Measurements from ENCODE around the gene MEF2D. TPM values are rescaled to one million over a fixed set of nuclear protein-coding genes. Genes with fewer than 3 reads are reported as not detected.
A peak's percentile ranks its signal among the peaks of the same experiment; 100 is the strongest.

MEF2D gene
- total RNA-seq, 2 experiments from 2014 or later, result 28.8 to 32.8 TPM

DNA sequence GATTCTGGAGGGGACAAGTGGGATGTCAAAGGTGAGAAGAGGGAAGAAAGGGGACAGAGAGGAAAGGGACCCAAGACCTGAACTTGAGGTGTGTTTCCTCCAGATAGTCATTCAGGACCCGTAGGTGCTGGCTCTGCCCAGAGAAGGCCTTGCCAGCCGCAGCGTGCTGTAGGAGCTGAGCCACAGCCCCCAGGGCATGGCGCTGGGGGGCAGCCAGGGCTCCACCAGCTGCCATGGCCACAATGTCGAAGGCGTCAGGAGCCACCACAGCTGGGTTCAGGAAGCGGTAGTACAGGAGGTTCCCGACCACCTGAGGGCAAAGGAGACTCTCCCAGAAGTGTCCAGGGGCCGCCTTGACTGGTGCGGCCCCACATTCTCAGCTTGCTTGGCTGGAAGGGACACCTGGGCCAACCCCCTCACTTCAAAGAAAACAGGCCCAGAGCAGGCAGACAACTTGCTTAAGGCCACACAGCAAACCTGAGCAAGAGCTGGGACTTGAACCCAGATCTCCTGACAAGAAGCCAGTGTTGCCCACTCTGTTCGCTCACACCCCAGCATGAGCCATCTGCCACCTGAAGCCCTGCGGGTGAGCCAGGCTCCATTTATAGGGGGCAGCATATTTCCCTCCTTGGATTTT lies 34.0 kb upstream of the MEF2D start:
- no peaks in the 10 kb centered on the region for H3K9me3 Mint-ChIP-seq
- intact Hi-C loops (cut with micrococcal nuclease), result no loop called here
- no peaks in the 10 kb centered on the region for H3K4me1 Mint-ChIP-seq (ENCODE audit: low read depth)
- H3K27me3 Mint-ChIP-seq (ENCODE audit: low read depth), result no peaks in the 10 kb centered on the region
- no peak for DNase-seq
- H3K4me3 Mint-ChIP-seq, result no peak overlapping the region
- no peak overlapping the region for H3K27ac Mint-ChIP-seq
- H3K36me3 Mint-ChIP-seq (ENCODE audit: low read depth), result no peaks in the 10 kb centered on the region
- CTCF ChIA-PET, result interaction anchor here (1.3 kb wide), 1 partner anchor 54 kb away, joined by 3 read pairs; no protein-coding TSS in a partner anchor

GRCh38 chr1:156533568-156534220 lies 33.1 kb upstream of the MEF2D start:
- no peak for DNase-seq
- Mint-ChIP-seq H3K4me3 (no peak overlapping the region), H3K4me1 (ENCODE audit: low read depth) (peaks cover 3% of the 10 kb centered on the region), H3K36me3 (ENCODE audit: low read depth) (no peaks in the 10 kb centered on the region), H3K27ac (no peak overlapping the region), H3K9me3 (no peaks in the 10 kb centered on the region), H3K27me3 (ENCODE audit: low read depth) (no peaks in the 10 kb centered on the region)
- intact Hi-C loops (cut with micrococcal nuclease), result no loop called here
- CTCF ChIA-PET, result interaction anchor here (1.5 kb wide), 1 partner anchor 54 kb away, joined by 3 read pairs; no protein-coding TSS in a partner anchor

DNA sequence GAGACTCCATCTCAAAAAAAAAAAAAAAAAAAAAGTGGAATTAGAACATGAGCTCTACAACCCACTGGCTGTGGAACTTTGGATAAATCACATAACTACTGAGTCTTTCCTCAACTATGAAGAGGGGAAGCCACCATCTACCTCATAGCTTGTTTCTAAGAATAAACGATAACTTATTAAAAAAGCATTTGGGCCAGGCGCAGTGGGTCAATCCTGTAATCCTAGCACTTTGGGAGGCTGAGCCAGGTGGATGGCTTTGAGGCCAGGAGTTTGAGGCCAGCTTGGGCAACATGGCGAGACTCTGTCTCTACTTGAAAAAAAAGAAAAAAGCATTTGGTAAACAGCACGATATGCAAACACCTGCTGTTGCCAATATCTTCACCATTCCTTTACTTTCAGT lies 31.8 kb upstream of the MEF2D start:
- Mint-ChIP-seq H3K36me3 (ENCODE audit: low read depth) (no peaks in the 10 kb centered on the region), H3K4me1 (ENCODE audit: low read depth) (peaks cover 13% of the 10 kb centered on the region), H3K27me3 (ENCODE audit: low read depth) (no peaks in the 10 kb centered on the region), H3K4me3 (no peak overlapping the region), H3K27ac (no peak overlapping the region), H3K9me3 (no peaks in the 10 kb centered on the region)
- DNase-seq, result no peak
- intact Hi-C loops (cut with micrococcal nuclease), result no loop called here
- CTCF ChIA-PET, result interaction anchor here (0.6 to 1.5 kb wide), 2 partner anchors 31 to 52 kb away, joined by 3 read pairs; no protein-coding TSS in a partner anchor

- CTCF ChIA-PET, result no interaction called here
- no peaks in the 10 kb centered on the region for H3K9me3 Mint-ChIP-seq
- H3K4me3 Mint-ChIP-seq, result no peak overlapping the region
- no peaks in the 10 kb centered on the region for H3K27me3 Mint-ChIP-seq (ENCODE audit: low read depth)
- H3K27ac Mint-ChIP-seq, result no peak overlapping the region
- no peaks in the 10 kb centered on the region for H3K36me3 Mint-ChIP-seq (ENCODE audit: low read depth)
- intact Hi-C loops (cut with micrococcal nuclease), result no loop called here
- no peak for DNase-seq
- H3K4me1 Mint-ChIP-seq (ENCODE audit: low read depth), result peaks cover 23% of the 10 kb centered on the region
Observed at GRCh38 chr1:156530006-156530405, 29.4 kb upstream of the MEF2D start.

- no peaks in the 10 kb centered on the region for H3K36me3 Mint-ChIP-seq (ENCODE audit: low read depth)
- no peak overlapping the region for H3K4me3 Mint-ChIP-seq
- intact Hi-C loops (cut with micrococcal nuclease), result no loop called here
- no peak for DNase-seq
- H3K9me3 Mint-ChIP-seq, result no peaks in the 10 kb centered on the region
- H3K4me1 Mint-ChIP-seq (ENCODE audit: low read depth), result peaks cover 34% of the 10 kb centered on the region
- H3K27ac Mint-ChIP-seq, result no peak overlapping the region
- H3K27me3 Mint-ChIP-seq (ENCODE audit: low read depth), result no peaks in the 10 kb centered on the region
- CTCF ChIA-PET, result interaction anchor here (1.3 to 1.6 kb wide), 2 partner anchors 48 to 73 kb away, joined by 3 to 4 read pairs; no protein-coding TSS in a partner anchor
Observed at GRCh38 chr1:156528875-156529425, 28.4 kb upstream of the MEF2D start.

GRCh38 chr1:156528231-156528630 lies 27.7 kb upstream of the MEF2D start:
- H3K4me1 Mint-ChIP-seq (ENCODE audit: low read depth), result peaks cover 34% of the 10 kb centered on the region
- no peak for DNase-seq
- H3K27me3 Mint-ChIP-seq (ENCODE audit: low read depth), result no peaks in the 10 kb centered on the region
- no peak overlapping the region for H3K27ac Mint-ChIP-seq
- intact Hi-C loops (cut with micrococcal nuclease), result no loop called here
- H3K9me3 Mint-ChIP-seq, result no peaks in the 10 kb centered on the region
- H3K4me3 Mint-ChIP-seq, result no peak overlapping the region
- CTCF ChIA-PET, result interaction anchor here (1.0 to 1.6 kb wide), 4 partner anchors 48 to 82 kb away, joined by 3 to 4 read pairs (median 4); no protein-coding TSS in a partner anchor
- no peaks in the 10 kb centered on the region for H3K36me3 Mint-ChIP-seq (ENCODE audit: low read depth)

- no peak overlapping the region for H3K4me3 Mint-ChIP-seq
- DNase-seq, result no peak
- intact Hi-C loops (cut with micrococcal nuclease), result no loop called here
- peaks cover 34% of the 10 kb centered on the region for H3K4me1 Mint-ChIP-seq (ENCODE audit: low read depth)
- no peaks in the 10 kb centered on the region for H3K27me3 Mint-ChIP-seq (ENCODE audit: low read depth)
- no peaks in the 10 kb centered on the region for H3K9me3 Mint-ChIP-seq
- H3K27ac Mint-ChIP-seq, result no peak overlapping the region
- no peaks in the 10 kb centered on the region for H3K36me3 Mint-ChIP-seq (ENCODE audit: low read depth)
- CTCF ChIA-PET, result interaction anchor here (1.0 to 1.6 kb wide), 4 partner anchors 47 to 82 kb away, joined by 3 to 4 read pairs (median 4); no protein-coding TSS in a partner anchor
Observed at GRCh38 chr1:156527584-156527983, 27.0 kb upstream of the MEF2D start.

DNA sequence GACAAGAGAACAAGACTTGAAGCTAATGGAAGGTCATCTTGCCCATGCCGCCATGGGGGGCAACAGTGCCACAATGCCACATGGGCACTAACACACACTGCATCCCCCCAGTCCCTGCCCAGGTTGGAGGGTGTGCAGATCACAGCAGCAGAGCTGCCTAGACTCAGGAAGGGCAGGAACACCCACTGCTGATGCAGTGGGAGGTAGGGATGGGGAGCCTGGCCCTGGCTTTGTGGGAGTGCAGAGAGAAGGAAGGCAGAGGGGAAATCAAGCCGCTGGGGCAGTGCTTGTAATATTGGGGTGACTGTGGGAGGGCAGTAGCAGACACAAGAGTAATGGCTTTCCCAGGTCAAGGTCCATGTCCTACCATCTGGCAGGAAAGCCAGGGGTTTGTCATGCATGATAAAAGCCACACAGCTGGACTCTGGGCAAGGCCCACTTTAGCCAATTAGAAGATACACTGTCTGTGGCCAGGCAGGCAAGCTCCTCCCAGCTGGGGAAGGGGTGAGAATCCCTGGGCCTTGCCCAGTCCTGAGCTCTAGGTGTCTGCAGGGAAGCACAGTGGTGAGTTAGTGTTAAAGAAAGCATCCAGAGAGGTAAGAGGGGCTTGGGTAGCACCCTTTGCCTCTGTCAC lies 25.4 kb upstream of the MEF2D start:
- CTCF ChIA-PET, result interaction anchor here (0.6 to 2.3 kb wide), 5 partner anchors 15 to 76 kb away, joined by 4 to 11 read pairs (median 6); partner anchors contain the start of gene GPATCH4
- intact Hi-C loops (cut with micrococcal nuclease), result loop anchor here (1.0 kb wide), 1 partner anchor 46 kb away; no protein-coding TSS in a partner anchor
- Mint-ChIP-seq H3K9me3 (no peaks in the 10 kb centered on the region), H3K4me1 (ENCODE audit: low read depth) (peaks cover 34% of the 10 kb centered on the region), H3K36me3 (ENCODE audit: low read depth) (no peaks in the 10 kb centered on the region), H3K27ac (no peak overlapping the region), H3K4me3 (no peak overlapping the region), H3K27me3 (ENCODE audit: low read depth) (no peaks in the 10 kb centered on the region)
- DNase-seq, result no peak

DNA sequence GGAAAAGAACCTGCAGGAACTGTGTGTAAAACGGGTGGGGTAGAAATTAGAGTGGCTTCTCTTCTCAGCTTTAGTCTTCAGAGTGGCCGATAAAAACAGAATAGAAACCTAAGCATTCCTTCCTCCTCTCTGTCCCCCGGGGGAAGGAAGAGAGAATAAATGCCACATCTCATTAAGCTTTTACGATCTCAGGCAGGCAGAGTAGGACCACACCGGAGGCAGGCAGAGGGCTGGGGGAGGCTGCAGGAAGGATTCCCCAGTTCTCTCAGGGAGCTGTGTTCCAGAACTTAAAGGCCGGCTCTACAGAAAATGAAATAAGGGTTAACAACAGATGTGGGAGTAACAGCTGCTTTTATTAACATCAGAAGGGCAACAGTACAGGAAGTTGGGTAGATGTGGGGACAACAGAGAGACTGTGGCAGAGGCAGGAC lies 24.5 kb upstream of the MEF2D start:
- intact Hi-C loops (cut with micrococcal nuclease), result loop anchor here (1.0 kb wide), 1 partner anchor 45 kb away; no protein-coding TSS in a partner anchor
- Mint-ChIP-seq H3K27ac (no peak overlapping the region), H3K36me3 (ENCODE audit: low read depth) (no peaks in the 10 kb centered on the region), H3K27me3 (ENCODE audit: low read depth) (no peaks in the 10 kb centered on the region), H3K4me3 (peak overlapping the region; percentile 8), H3K4me1 (ENCODE audit: low read depth) (peaks cover 34% of the 10 kb centered on the region), H3K9me3 (no peaks in the 10 kb centered on the region)
- CTCF ChIA-PET, result interaction anchor here (0.6 to 2.3 kb wide), 15 partner anchors 15 to 271 kb away, joined by 3 to 11 read pairs (median 3); no protein-coding TSS in a partner anchor
- DNase-seq, result no peak

DNA sequence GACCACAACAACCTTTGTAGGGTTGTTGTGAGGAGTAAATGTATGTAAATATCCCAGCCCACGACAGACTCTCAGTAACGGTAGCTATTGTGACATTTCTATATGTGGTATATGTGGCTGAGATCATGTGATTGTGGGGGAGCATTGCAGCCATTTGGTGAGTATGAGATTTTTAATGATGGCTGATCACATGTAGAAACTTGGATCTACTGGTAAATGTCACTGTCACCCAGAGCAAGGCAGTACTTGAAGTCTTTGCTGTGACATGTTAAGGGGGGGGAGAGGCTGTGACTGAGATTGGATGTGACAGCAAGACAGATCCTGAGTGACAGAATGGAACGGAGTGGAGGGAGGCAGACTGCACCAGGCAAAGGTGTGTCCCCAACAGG lies 23.9 kb upstream of the MEF2D start:
- Mint-ChIP-seq H3K9me3 (no peaks in the 10 kb centered on the region), H3K27ac (no peak overlapping the region), H3K4me3 (no peak overlapping the region), H3K27me3 (ENCODE audit: low read depth) (no peaks in the 10 kb centered on the region), H3K36me3 (ENCODE audit: low read depth) (no peaks in the 10 kb centered on the region), H3K4me1 (ENCODE audit: low read depth) (peaks cover 34% of the 10 kb centered on the region)
- CTCF ChIA-PET, result interaction anchor here (0.6 to 2.3 kb wide), 13 partner anchors 16 to 272 kb away, joined by 3 to 11 read pairs (median 4); no protein-coding TSS in a partner anchor
- intact Hi-C loops (cut with micrococcal nuclease), result loop anchor here (5.0 kb wide), 1 partner anchor 48 kb away; the partner anchor contains the start of gene IQGAP3
- peak; percentile 45 for DNase-seq

DNA sequence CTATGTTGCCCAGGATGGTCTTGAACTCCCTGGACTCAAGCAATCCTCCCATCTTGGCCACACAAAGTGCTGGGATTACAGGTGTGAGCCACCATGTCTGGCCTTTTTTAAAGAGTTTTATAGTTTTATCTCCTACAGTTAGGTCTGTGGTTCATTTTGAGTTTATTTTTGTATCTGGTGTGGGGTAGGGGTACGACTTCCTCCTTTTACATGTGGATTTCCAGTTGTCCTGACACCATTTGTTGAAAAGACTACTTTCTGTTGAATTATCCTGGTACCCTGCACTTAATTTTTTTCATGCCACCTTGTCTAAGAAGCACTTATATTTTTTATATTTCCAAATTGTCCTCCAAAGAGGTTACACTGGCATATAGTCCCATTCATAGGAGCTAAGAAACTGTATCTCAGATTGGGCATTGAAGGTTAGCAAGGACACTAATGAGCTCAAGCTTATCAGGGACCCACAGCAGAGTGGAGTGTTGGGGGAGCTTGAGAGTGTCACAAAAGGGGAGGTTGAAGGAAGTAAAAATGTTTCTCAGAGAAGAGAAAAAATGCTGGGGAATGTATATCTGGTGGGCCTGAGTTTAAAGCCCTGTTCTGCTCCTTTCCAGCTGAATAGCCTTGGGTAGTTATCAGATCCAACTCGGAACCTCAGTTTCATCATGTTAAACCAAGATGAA lies 23.4 kb upstream of the MEF2D start:
- Mint-ChIP-seq H3K9me3 (no peaks in the 10 kb centered on the region), H3K36me3 (ENCODE audit: low read depth) (no peaks in the 10 kb centered on the region), H3K4me3 (no peak overlapping the region), H3K27ac (no peak overlapping the region), H3K4me1 (ENCODE audit: low read depth) (peaks cover 33% of the 10 kb centered on the region), H3K27me3 (ENCODE audit: low read depth) (no peaks in the 10 kb centered on the region)
- CTCF ChIA-PET, result interaction anchor here (0.6 to 2.3 kb wide), 8 partner anchors 34 to 138 kb away, joined by 3 to 11 read pairs (median 4); no protein-coding TSS in a partner anchor
- intact Hi-C loops (cut with micrococcal nuclease), result loop anchor here (5.0 kb wide), 1 partner anchor 48 kb away; the partner anchor contains the start of gene IQGAP3
- no peak for DNase-seq

Measured in activated naive CD4-positive, alpha-beta T cell treated with anti-CD3 and anti-CD28 coated beads for 36 hours (primary cell).